BJ (cell line): ENCODE results near the gene SORBS1. TPM values are rescaled to one million over a fixed set of nuclear protein-coding genes. Genes with fewer than 3 reads are reported as not detected.
A peak's percentile ranks its signal among the peaks of the same experiment; 100 is the strongest.

Experiments used
- CTCF ChIA-PET: fragments of 350-600 bp; formaldehyde crosslinking; extraction: SDS; loops from one replicate; lab custom pipeline; 2021; ENCODE audit warnings: antibody characterized with exemption, inconsistent platforms; lab: Yijun Ruan, JAX
- POLR2A ChIA-PET: fragments of 300-600 bp; sonication (Branson Sonifier 250); formaldehyde crosslinking; extraction: SDS; loops from one replicate; lab custom pipeline; 2021; ENCODE audit warnings: antibody characterized with exemption; lab: Charles Lee
- DNase-seq: peaks from one replicate; pipeline ENCODE4 v3.0.0-alpha.2; 2011; ENCODE audit warnings: low read depth
- H3K27me3 ChIP-seq: 2 replicates; pipeline ENCODE4 v1.6.0; 2011; ENCODE audit warnings: low read length; ENCODE audit not compliant: control insufficient read depth, insufficient read depth
- H3K36me3 ChIP-seq: 2 replicates; pipeline ENCODE4 v1.5.1; 2011; ENCODE audit warnings: low read length; ENCODE audit not compliant: control insufficient read depth, insufficient read depth
- H3K4me3 ChIP-seq: 2 replicates; pipeline ENCODE4 v1.5.1; 2011; ENCODE audit warnings: low read depth, mild to moderate bottlenecking, control low read depth, low read length
- polyA plus RNA-seq: library from polyadenylated mRNA; depleted of rRNA; stranded (reverse); fragments of >200 nt; gene quantifications from 2 replicates; pipeline ENCODE4 v1.2.3, GENCODE V29; 2011
- TF ChIP-seq, protein P1 (sequence below): IDR thresholded peaks from 2 replicates; pipeline ENCODE4 v1.5.1; 2011; ENCODE audit warnings: low read depth, mild to moderate bottlenecking, control low read depth, inconsistent platforms, low read length, moderate library complexity; ENCODE audit not compliant: insufficient read depth

Gene SORBS1
- polyA plus RNA-seq, 1 experiment: 1.8 TPM

- H3K36me3 ChIP-seq: 0 out of 2 replicates have a peak, but pooled peaks cover 1% of the 10 kb centered on the region
- H3K4me3 ChIP-seq: peak overlapping the region; percentile 95
- CTCF ChIA-PET: interaction anchor here (0.8 to 2.1 kb wide), 3 partner anchors 10 to 73 kb away, joined by 3 to 11 read pairs (median 4); no protein-coding TSS in a partner anchor
- H3K27me3 ChIP-seq: no peaks in the 10 kb centered on the region
- no peak for DNase-seq
- TF ChIP-seq, protein P1, sequence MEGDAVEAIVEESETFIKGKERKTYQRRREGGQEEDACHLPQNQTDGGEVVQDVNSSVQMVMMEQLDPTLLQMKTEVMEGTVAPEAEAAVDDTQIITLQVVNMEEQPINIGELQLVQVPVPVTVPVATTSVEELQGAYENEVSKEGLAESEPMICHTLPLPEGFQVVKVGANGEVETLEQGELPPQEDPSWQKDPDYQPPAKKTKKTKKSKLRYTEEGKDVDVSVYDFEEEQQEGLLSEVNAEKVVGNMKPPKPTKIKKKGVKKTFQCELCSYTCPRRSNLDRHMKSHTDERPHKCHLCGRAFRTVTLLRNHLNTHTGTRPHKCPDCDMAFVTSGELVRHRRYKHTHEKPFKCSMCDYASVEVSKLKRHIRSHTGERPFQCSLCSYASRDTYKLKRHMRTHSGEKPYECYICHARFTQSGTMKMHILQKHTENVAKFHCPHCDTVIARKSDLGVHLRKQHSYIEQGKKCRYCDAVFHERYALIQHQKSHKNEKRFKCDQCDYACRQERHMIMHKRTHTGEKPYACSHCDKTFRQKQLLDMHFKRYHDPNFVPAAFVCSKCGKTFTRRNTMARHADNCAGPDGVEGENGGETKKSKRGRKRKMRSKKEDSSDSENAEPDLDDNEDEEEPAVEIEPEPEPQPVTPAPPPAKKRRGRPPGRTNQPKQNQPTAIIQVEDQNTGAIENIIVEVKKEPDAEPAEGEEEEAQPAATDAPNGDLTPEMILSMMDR: no peak
- POLR2A ChIA-PET: no interaction called here
These were observed 271.2 kb downstream of the SORBS1 start for GRCh38 chr10:95289921-95290421.

- Histone ChIP-seq H3K27me3 (no peaks in the 10 kb centered on the region), H3K4me3 (peak overlapping the region; percentile 95), H3K36me3 (peaks cover 1% of the 10 kb centered on the region; the same call in 1 of the 2 replicates)
- CTCF ChIA-PET: interaction anchor here (0.7 to 2.1 kb wide), 4 partner anchors 11 to 85 kb away, joined by 3 to 11 read pairs (median 4); no protein-coding TSS in a partner anchor
- POLR2A ChIA-PET: no interaction called here
- no peak for DNase-seq
- TF ChIP-seq, protein P1: peak; percentile 35; the same call in 1 of the 2 replicates
These were observed 271.9 kb downstream of the SORBS1 start for GRCh38 chr10:95289003-95289920.

- DNase-seq: no peak
- ChIA-PET POLR2A (no interaction called here), CTCF (interaction anchor here (1.0 to 2.1 kb wide), 3 partner anchors 42 to 86 kb away, joined by 3 to 11 read pairs (median 4); no protein-coding TSS in a partner anchor)
- Histone ChIP-seq H3K4me3 (no peak overlapping the region), H3K36me3 (peaks cover 1% of the 10 kb centered on the region; the same call in 1 of the 2 replicates), H3K27me3 (no peaks in the 10 kb centered on the region)
- TF ChIP-seq, protein P1: no peak
These were observed 272.9 kb downstream of the SORBS1 start for GRCh38 chr10:95288303-95288702.

DNA sequence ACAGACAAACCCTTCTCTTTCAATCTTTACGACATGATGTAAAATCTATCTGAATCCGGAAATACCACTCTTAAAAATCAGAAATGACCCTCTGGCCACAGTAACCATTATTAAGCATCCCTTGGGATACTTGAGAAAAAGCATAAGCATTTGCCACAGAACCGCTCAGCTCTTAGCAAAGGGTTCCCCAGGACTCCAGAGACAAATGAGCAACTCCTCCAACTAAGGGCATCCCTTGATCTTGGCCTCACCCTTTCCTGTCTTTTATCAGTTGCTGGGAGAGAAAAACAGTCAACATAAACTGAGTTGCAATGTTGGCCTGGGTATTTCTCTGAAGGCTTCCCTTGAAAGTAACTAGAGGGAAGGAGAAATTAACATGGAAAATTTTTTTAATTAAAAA lies 273.9 kb downstream of the SORBS1 start:
- TF ChIP-seq, protein P1: no peak
- POLR2A ChIA-PET: no interaction called here
- H3K36me3 ChIP-seq: peaks cover 1% of the 10 kb centered on the region; the same call in 1 of the 2 replicates
- no peak overlapping the region for H3K4me3 ChIP-seq
- DNase-seq: no peak
- CTCF ChIA-PET: interaction anchor here (1.2 kb wide), 1 partner anchor 41 kb away, joined by 4 read pairs; no protein-coding TSS in a partner anchor
- H3K27me3 ChIP-seq: no peaks in the 10 kb centered on the region

DNA sequence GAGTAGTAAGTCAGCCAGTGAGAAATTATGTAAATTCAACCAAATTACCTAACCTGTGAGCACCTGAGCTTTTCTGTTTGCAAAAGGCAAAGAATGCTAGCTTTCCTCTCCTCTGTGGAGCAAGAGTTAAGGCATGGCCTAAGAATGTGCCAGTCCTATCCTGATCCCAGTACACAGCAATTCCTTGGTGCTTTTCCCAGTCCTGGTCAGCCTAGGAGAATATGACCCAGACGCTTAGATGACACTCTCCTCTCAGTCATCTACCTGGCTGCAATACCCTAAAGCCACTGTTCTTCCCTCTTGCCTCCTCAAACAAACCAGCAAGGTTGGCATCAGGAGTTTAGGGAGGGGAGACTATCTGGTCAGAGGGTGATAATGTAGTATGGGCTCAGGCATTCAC lies 274.5 kb downstream of the SORBS1 start:
- H3K4me3 ChIP-seq: no peak overlapping the region
- POLR2A ChIA-PET: no interaction called here
- TF ChIP-seq, protein P1: no peak
- no peaks in the 10 kb centered on the region for H3K27me3 ChIP-seq
- CTCF ChIA-PET: no interaction called here
- peaks cover 1% of the 10 kb centered on the region; the same call in 1 of the 2 replicates for H3K36me3 ChIP-seq
- no peak for DNase-seq
